Loucy (cell line): Measurements from ENCODE around the gene COL25A1.

Experiments
- H2AFZ ChIP-seq: fragments of 200-600 bp; sonication (generic); 2 replicates; pipeline ENCODE4 v1.6.0; 2016; ENCODE audit warnings: antibody characterized with exemption, mild to moderate bottlenecking, low read length, moderate library complexity
- H3F3A ChIP-seq: fragments of 200-600 bp; 2 replicates; pipeline ENCODE4 v1.6.0; 2016; ENCODE audit warnings: antibody characterized with exemption, low read depth, mild to moderate bottlenecking
- H3K27me3 ChIP-seq: fragments of 200-600 bp; sonication (generic); 2 replicates; pipeline ENCODE4 v1.6.1; 2014; ENCODE audit warnings: low read length, mild to moderate bottlenecking; ENCODE audit not compliant: insufficient read depth, poor library complexity, severe bottlenecking
- H3K36me3 ChIP-seq: fragments of 200-600 bp; sonication (generic); 2 replicates; pipeline ENCODE4 v1.6.1; 2016; ENCODE audit warnings: low read length; ENCODE audit not compliant: insufficient read depth
- H3K4me1 ChIP-seq: fragments of 200-600 bp; sonication (generic); 2 replicates; pipeline ENCODE4 v1.5.1; 2014; ENCODE audit warnings: low read length, mild to moderate bottlenecking; ENCODE audit not compliant: insufficient read depth, poor library complexity, severe bottlenecking
- H3K4me2 ChIP-seq: fragments of 200-600 bp; sonication (generic); 2 replicates; pipeline ENCODE4 v1.6.0; 2014; ENCODE audit warnings: antibody characterized with exemption, low read length, low read depth, mild to moderate bottlenecking; ENCODE audit not compliant: poor library complexity, severe bottlenecking
- H3K4me3 ChIP-seq: fragments of 200-600 bp; sonication (generic); 2 replicates; pipeline ENCODE4 v1.5.1; 2014; ENCODE audit warnings: low read length, mild to moderate bottlenecking, mixed read lengths; ENCODE audit not compliant: poor library complexity, severe bottlenecking
- H3K79me2 ChIP-seq: fragments of 200-600 bp; sonication (generic); 2 replicates; pipeline ENCODE4 v1.6.1; 2014; ENCODE audit warnings: low read length; ENCODE audit not compliant: insufficient read depth
- H3K9ac ChIP-seq: fragments of 200-600 bp; sonication (generic); 2 replicates; pipeline ENCODE4 v1.6.0; 2014; ENCODE audit warnings: mild to moderate bottlenecking, low read depth, low read length, moderate library complexity; ENCODE audit not compliant: poor library complexity, severe bottlenecking
- H3K9me2 ChIP-seq: fragments of 200-600 bp; sonication (generic); replicated peaks from 2 replicates; pipeline ENCODE4 v1.6.1; 2016; ENCODE audit warnings: low read depth, low read length, mixed read lengths
- H3K9me3 ChIP-seq: fragments of 200-600 bp; sonication (generic); 2 replicates; pipeline ENCODE4 v1.6.1; 2014; ENCODE audit warnings: mild to moderate bottlenecking, antibody characterized with exemption, low read length, low read depth; ENCODE audit not compliant: insufficient read depth
- H4K20me1 ChIP-seq: fragments of 200-600 bp; sonication (generic); 2 replicates; pipeline ENCODE4 v1.6.0; 2014; ENCODE audit warnings: antibody characterized with exemption, low read length, mild to moderate bottlenecking; ENCODE audit not compliant: insufficient read depth, poor library complexity, severe bottlenecking
- EZH2phosphoT487 ChIP-seq: fragments of 200-600 bp; IDR thresholded peaks from 2 replicates; pipeline ENCODE4 v1.6.1; 2018; ENCODE audit warnings: antibody characterized with exemption, mild to moderate bottlenecking, moderate library complexity, borderline replicate concordance
- TF ChIP-seq, protein P1 (sequence below): fragments of 200-600 bp; sonication (generic); conservative IDR thresholded peaks from 2 replicates; pipeline ENCODE4 v1.5.1; 2014; ENCODE audit warnings: mild to moderate bottlenecking, antibody characterized with exemption, low read length

Gene COL25A1

DNA sequence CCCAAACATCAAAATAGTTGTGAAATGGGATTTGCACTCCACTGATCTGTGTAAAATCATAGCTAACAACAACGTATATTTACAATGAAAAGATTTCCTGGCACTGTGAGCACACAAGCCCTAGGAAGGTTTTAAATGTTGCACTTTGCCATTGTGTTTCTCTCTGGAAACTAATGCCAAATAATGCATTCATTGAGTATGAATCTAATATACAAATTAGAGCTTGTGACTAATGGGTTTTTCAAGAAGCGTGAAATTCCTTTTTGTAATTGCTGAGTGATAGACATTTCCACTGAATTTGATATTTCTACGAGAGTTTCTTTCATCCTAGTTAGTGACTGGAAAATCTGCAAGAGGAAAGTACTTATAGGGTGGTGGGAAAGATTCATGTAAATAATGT is 135.9 kb downstream of the COL25A1 start:
- no peaks in the 10 kb centered on the region for H4K20me1 ChIP-seq
- H3K4me3 ChIP-seq, result no peak overlapping the region
- H3K4me1 ChIP-seq, result no peaks in the 10 kb centered on the region
- no peaks in the 10 kb centered on the region for H3F3A ChIP-seq
- no peaks in the 10 kb centered on the region for H3K36me3 ChIP-seq
- no peak overlapping the region for H3K9ac ChIP-seq
- no peak overlapping the region for H3K4me2 ChIP-seq
- no peaks in the 10 kb centered on the region for H3K9me3 ChIP-seq
- no peaks in the 10 kb centered on the region; the same call in 1 of the 2 replicates for H3K9me2 ChIP-seq
- TF ChIP-seq EZH2phosphoT487, result no peak
- TF ChIP-seq, protein P1, sequence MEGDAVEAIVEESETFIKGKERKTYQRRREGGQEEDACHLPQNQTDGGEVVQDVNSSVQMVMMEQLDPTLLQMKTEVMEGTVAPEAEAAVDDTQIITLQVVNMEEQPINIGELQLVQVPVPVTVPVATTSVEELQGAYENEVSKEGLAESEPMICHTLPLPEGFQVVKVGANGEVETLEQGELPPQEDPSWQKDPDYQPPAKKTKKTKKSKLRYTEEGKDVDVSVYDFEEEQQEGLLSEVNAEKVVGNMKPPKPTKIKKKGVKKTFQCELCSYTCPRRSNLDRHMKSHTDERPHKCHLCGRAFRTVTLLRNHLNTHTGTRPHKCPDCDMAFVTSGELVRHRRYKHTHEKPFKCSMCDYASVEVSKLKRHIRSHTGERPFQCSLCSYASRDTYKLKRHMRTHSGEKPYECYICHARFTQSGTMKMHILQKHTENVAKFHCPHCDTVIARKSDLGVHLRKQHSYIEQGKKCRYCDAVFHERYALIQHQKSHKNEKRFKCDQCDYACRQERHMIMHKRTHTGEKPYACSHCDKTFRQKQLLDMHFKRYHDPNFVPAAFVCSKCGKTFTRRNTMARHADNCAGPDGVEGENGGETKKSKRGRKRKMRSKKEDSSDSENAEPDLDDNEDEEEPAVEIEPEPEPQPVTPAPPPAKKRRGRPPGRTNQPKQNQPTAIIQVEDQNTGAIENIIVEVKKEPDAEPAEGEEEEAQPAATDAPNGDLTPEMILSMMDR, result no peak
- no peaks in the 10 kb centered on the region for H3K79me2 ChIP-seq
- H3K27me3 ChIP-seq, result no peaks in the 10 kb centered on the region
- H2AFZ ChIP-seq, result no peak overlapping the region

DNA sequence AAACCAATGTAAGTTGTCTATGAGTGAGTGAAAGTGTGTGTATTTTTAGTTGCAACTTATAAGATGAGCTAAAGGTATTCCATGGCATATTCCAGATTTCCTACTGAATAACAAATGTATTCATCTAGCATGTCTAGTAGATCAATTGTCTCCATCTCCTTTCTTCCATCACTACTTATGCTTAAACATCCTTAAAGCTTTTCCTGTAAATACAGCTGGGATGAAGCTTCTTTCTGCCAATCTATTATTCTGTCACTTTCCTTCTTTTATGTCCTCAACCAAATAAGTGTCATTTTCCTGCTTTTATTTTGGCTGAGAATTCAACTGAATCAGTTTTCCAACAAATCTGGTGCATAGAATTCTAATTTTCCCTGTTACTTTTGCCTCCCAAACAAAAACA is 136.3 kb downstream of the COL25A1 start:
- no peak overlapping the region for H2AFZ ChIP-seq
- H3K36me3 ChIP-seq, result no peaks in the 10 kb centered on the region
- no peaks in the 10 kb centered on the region for H4K20me1 ChIP-seq
- H3K9me3 ChIP-seq, result no peaks in the 10 kb centered on the region
- no peaks in the 10 kb centered on the region for H3K79me2 ChIP-seq
- no peaks in the 10 kb centered on the region for H3F3A ChIP-seq
- no peak for TF ChIP-seq EZH2phosphoT487
- TF ChIP-seq, protein P1, result no peak
- H3K4me3 ChIP-seq, result no peak overlapping the region
- H3K4me2 ChIP-seq, result no peak overlapping the region
- no peak overlapping the region for H3K9ac ChIP-seq
- H3K27me3 ChIP-seq, result no peaks in the 10 kb centered on the region
- H3K9me2 ChIP-seq, result no peaks in the 10 kb centered on the region; the same call in 1 of the 2 replicates
- no peaks in the 10 kb centered on the region for H3K4me1 ChIP-seq

DNA sequence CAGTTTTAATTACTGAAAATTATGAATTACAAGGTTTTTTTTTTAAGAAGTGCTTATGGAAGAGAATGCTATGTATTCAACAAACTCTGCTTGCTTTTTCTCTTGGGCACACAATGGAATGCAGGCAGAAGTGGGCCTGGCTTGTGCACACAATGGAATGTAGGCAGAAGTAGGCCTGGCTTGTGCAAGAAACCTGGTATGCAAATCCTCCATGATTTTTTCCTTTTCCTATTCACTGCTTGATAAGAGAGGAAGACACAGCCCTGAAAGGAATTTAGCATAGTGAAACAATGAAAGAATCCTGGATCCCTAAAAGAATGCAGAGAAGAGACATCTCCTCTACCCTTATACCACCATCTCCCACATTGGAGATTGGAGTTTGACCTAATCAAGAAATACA is 138.4 kb downstream of the COL25A1 start:
- H3K9me3 ChIP-seq, result no peaks in the 10 kb centered on the region
- TF ChIP-seq, protein P1, result no peak
- no peak for TF ChIP-seq EZH2phosphoT487
- H3K4me3 ChIP-seq, result no peak overlapping the region
- H2AFZ ChIP-seq, result no peak overlapping the region
- no peaks in the 10 kb centered on the region for H3K4me1 ChIP-seq
- H3K27me3 ChIP-seq, result no peaks in the 10 kb centered on the region
- H3K4me2 ChIP-seq, result no peak overlapping the region
- no peaks in the 10 kb centered on the region for H3F3A ChIP-seq
- H3K36me3 ChIP-seq, result no peaks in the 10 kb centered on the region
- H4K20me1 ChIP-seq, result no peaks in the 10 kb centered on the region
- H3K9ac ChIP-seq, result no peak overlapping the region
- H3K9me2 ChIP-seq, result no peaks in the 10 kb centered on the region; the same call in 1 of the 2 replicates
- no peaks in the 10 kb centered on the region for H3K79me2 ChIP-seq
